Right lobe of liver (tissue), 4 donors: ENCODE measurements around the gene ESR2.

Experiments
- POLR2A ChIP-seq: fragments of 450-650 bp; IDR thresholded peaks from one replicate; pipeline ENCODE4 v1.6.1; 2017; ENCODE audit warnings: antibody characterized with exemption, mild to moderate bottlenecking
- TF ChIP-seq, protein P1 (sequence below), 4 donors: fragments of 200-600 bp in 3 of 4; fragments of 450-650 bp in 1 of 4; IDR thresholded peaks; one replicate each; pipeline versions ENCODE4 v1.5.1 to v1.8.0; 2016 to 2022; ENCODE audit warnings: antibody characterized with exemption in 4 of 4, mild to moderate bottlenecking in 2 of 4
- donor health status: DM: no; HTN: no; CAD: no.
- donor health status: DM: no; HTN: no; CAD: no.
- donor health status: DM: no; HTN: yes; CAD: no.

- TF ChIP-seq, protein P1, sequence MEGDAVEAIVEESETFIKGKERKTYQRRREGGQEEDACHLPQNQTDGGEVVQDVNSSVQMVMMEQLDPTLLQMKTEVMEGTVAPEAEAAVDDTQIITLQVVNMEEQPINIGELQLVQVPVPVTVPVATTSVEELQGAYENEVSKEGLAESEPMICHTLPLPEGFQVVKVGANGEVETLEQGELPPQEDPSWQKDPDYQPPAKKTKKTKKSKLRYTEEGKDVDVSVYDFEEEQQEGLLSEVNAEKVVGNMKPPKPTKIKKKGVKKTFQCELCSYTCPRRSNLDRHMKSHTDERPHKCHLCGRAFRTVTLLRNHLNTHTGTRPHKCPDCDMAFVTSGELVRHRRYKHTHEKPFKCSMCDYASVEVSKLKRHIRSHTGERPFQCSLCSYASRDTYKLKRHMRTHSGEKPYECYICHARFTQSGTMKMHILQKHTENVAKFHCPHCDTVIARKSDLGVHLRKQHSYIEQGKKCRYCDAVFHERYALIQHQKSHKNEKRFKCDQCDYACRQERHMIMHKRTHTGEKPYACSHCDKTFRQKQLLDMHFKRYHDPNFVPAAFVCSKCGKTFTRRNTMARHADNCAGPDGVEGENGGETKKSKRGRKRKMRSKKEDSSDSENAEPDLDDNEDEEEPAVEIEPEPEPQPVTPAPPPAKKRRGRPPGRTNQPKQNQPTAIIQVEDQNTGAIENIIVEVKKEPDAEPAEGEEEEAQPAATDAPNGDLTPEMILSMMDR (IDR thresholded peaks at IDR 0.05) = no peak
- TF ChIP-seq POLR2A = no peak
These were observed 179.4 kb downstream of the ESR2 start for GRCh38 chr14:64114796-64115195.
